GM06990 (cell line): Measurements from ENCODE around the gene PPP1R12B.

Experiments
- DNase-seq: peaks from one replicate; pipeline ENCODE4 v3.0.0-alpha.2; 2011; ENCODE audit not compliant: insufficient read length; ENCODE audit errors: extremely low read depth
- H3K27me3 ChIP-seq: replicated peaks from 2 replicates; pipeline ENCODE4 v1.6.0; 2011; ENCODE audit warnings: low read length; ENCODE audit not compliant: control insufficient read depth, insufficient read depth
- H3K36me3 ChIP-seq: 2 replicates; pipeline ENCODE4 v1.5.1; 2011; ENCODE audit warnings: low read length; ENCODE audit not compliant: control insufficient read depth, insufficient read depth
- H3K4me3 ChIP-seq: replicated peaks from 2 replicates; pipeline ENCODE4 v1.5.1; 2011; ENCODE audit warnings: low read depth, mild to moderate bottlenecking, control low read depth, low read length
- TF ChIP-seq, protein P1 (sequence below): IDR thresholded peaks from 2 replicates; pipeline ENCODE4 v1.5.1; 2011; ENCODE audit warnings: low read length, control low read depth, mild to moderate bottlenecking, inconsistent platforms; ENCODE audit not compliant: insufficient read depth, poor library complexity, severe bottlenecking

Gene PPP1R12B

DNA sequence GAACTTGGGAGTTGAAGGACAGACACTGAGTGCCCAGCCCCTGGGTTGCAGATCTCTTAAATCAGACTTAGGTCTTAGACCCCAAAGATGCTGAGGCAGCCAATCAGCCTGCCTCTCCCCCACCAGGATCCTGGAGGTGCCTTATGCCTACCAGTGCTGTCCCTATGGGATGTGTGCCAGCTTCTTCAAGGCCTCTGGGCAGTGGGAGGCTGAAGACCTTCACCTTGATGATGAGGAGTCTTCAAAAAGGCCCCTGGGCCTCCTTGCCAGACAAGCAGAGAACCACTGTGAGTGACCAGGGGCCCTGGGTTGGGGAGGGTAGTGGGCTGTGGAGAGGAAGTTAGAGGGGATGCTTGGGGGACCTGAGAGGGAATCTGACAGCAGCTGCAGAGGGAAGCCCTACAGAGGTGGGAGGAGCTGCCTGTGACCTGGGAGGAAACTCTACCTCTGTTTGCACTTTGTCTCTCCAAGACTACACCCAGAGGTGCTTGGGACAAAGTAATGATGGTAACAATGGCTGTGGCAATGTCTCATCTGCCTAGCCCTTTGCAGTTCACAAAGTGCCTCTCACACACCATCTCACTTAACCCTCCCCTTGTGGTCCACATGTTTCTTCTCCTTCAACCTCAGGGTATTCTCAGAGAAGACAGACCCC is 38.3 kb upstream of the PPP1R12B start:
- TF ChIP-seq, protein P1, sequence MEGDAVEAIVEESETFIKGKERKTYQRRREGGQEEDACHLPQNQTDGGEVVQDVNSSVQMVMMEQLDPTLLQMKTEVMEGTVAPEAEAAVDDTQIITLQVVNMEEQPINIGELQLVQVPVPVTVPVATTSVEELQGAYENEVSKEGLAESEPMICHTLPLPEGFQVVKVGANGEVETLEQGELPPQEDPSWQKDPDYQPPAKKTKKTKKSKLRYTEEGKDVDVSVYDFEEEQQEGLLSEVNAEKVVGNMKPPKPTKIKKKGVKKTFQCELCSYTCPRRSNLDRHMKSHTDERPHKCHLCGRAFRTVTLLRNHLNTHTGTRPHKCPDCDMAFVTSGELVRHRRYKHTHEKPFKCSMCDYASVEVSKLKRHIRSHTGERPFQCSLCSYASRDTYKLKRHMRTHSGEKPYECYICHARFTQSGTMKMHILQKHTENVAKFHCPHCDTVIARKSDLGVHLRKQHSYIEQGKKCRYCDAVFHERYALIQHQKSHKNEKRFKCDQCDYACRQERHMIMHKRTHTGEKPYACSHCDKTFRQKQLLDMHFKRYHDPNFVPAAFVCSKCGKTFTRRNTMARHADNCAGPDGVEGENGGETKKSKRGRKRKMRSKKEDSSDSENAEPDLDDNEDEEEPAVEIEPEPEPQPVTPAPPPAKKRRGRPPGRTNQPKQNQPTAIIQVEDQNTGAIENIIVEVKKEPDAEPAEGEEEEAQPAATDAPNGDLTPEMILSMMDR: no peak
- Histone ChIP-seq H3K36me3 (no peaks in the 10 kb centered on the region), H3K4me3 (no peak overlapping the region), H3K27me3 (no peaks in the 10 kb centered on the region; the same call in 1 of the 2 replicates)
- DNase-seq: no peak

DNA sequence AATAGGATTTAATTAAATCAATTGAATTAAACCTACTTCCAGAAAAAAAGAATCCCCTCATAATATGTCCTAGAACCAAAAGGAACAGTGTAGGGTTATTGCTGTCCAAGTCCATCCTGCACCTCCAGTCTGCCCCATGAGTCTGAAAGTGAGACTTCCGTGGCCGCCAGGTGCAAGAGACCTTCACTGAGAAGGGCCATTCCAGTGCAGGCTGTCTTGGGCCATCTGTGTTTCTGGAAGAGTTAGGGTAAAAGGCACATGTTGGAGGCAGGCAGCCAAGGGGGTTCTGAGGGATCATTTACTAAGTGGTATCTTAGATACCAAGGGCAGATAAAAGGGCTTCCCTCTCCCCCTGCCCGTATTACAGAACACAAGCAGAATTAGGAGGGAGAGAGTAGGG is 37.8 kb upstream of the PPP1R12B start:
- DNase-seq: no peak
- TF ChIP-seq, protein P1: no peak
- no peak overlapping the region for H3K4me3 ChIP-seq
- no peaks in the 10 kb centered on the region; the same call in 1 of the 2 replicates for H3K27me3 ChIP-seq
- H3K36me3 ChIP-seq: no peaks in the 10 kb centered on the region

DNA sequence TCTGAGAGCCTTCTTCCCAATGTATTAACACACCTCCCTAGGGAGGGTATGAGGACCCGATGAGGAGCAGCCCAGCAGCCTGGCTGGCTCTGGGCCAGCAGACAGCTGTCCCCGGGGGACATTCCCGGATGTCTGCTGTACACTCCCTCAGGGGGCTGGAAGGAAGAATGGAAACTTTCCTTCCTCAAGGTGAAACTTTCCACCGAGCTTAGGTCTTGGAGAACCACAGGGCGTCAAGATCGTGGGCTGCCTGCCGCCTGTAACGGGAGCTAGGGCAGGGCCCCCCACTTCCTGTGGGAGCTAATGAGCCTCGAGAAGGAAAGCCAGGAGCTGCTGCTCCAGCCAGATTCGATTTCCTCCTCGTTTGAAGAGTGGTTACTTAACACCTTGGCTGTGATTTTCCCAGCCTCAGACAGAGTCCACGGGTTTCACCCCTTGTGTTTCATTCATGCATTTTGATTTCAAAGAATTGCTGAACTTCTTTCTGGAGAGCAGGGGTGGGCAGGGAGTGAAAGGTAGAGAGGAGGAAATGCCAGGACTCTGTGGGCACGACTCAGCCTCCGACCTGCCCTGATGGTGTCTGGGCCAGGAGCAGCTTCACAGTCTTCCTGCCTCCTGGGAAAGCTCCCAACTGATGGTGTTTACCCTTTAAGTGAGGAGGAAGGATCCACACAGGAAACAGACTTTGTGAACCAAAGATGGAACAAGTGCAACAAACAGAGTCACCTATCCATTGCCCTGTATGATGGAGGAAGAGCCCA is 36.4 kb upstream of the PPP1R12B start:
- TF ChIP-seq, protein P1: no peak
- Histone ChIP-seq H3K4me3 (no peak overlapping the region), H3K36me3 (no peaks in the 10 kb centered on the region), H3K27me3 (no peaks in the 10 kb centered on the region)
- no peak for DNase-seq

DNA sequence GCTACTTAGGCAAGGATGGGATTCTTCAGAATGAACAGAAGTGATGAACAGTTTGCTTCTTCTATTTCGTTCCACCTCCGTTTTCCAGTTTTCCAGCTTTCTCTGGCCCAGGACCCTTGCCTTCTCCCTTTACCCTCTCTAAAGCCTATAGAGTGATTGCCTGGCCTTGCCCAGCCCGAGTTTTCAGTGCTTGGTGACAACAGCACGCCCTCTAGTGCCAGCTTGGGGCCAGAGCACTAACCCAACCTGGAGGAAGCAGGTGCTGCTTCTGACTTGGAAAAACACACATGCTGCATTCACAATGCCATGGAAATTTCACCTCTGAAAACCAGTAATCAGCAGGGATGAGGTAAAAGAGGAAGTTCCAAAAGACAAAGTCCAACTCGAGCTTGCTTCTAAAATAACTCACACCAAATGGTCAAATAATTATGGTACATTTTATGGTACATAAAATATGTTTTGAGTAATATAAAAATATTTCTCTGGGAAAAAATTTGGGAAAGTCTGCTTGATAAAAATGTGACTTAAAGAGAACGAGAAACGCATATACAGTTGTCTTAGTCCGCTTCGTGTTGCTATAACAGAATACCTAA is 32.8 kb upstream of the PPP1R12B start:
- no peaks in the 10 kb centered on the region for H3K27me3 ChIP-seq
- no peak for DNase-seq
- no peaks in the 10 kb centered on the region for H3K36me3 ChIP-seq
- H3K4me3 ChIP-seq: no peak overlapping the region
- TF ChIP-seq, protein P1: peak; percentile 97

DNA sequence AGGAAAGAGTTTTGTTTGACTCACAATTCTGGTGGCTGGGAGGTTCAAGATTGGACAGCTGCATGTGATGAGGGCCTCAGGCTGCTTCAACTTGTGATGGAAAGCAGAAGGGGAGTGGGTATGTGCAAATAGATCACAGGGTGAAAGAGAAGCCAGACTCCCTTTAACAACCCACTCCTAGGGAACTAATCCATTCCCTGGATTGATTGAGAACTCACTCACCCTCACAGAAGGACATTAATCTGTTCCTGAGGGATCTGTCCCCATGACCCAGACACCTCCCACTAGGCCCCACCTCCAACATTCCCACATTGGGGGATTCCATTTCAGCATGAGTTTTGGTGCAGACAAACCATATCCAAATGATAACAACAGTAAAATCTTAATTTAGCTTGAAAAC is 32.3 kb upstream of the PPP1R12B start:
- no peak for DNase-seq
- TF ChIP-seq, protein P1: no peak
- no peaks in the 10 kb centered on the region for H3K36me3 ChIP-seq
- no peak overlapping the region for H3K4me3 ChIP-seq
- H3K27me3 ChIP-seq: no peaks in the 10 kb centered on the region
